Brain pericyte (primary cell): Measurements from ENCODE around the gene TTC34.
"Not testable (repeated sequence)": the region's sequence is repeated elsewhere in the genome, so short reads cannot be mapped to it uniquely, and the experiment has no call there.

ENCODE experiments used
- DNase-seq: peaks from one replicate; pipeline ENCODE4 v3.0.0-alpha.2; 2012; ENCODE audit warnings: low read depth, low spot score

The TTC34 gene

GRCh38 chr1:2778220-2778592 is 23.3 kb downstream of the TTC34 start:
- no peak for DNase-seq

- DNase-seq, result no peak
These were observed 23.9 kb downstream of the TTC34 start for GRCh38 chr1:2777424-2778219.

GRCh38 chr1:2775333-2775732 is 26.2 kb downstream of the TTC34 start:
- DNase-seq, result not testable (repeated sequence)

- not testable (repeated sequence) for DNase-seq
These were observed 33.4 kb downstream of the TTC34 start for GRCh38 chr1:2768052-2768451.

- not testable (repeated sequence) for DNase-seq
These were observed 42.1 kb downstream of the TTC34 start for GRCh38 chr1:2759433-2759832.

- not testable (repeated sequence) for DNase-seq
These were observed 44.0 kb downstream of the TTC34 start for GRCh38 chr1:2757519-2757918.

- DNase-seq, result not testable (repeated sequence)
These were observed 46.1 kb downstream of the TTC34 start for GRCh38 chr1:2755426-2755825.

GRCh38 chr1:2754597-2754996 is 46.9 kb downstream of the TTC34 start:
- not testable (repeated sequence) for DNase-seq

- DNase-seq, result not testable (repeated sequence)
These were observed 49.0 kb downstream of the TTC34 start for GRCh38 chr1:2752503-2752902.

- DNase-seq, result not testable (repeated sequence)
These were observed 49.6 kb downstream of the TTC34 start for GRCh38 chr1:2751866-2752265.

- DNase-seq, result not testable (repeated sequence)
These were observed 50.4 kb downstream of the TTC34 start for GRCh38 chr1:2750766-2751730.

- DNase-seq, result not testable (repeated sequence)
These were observed 51.3 kb downstream of the TTC34 start for GRCh38 chr1:2750041-2750680.

GRCh38 chr1:2748626-2749025 is 52.9 kb downstream of the TTC34 start:
- not testable (repeated sequence) for DNase-seq

GRCh38 chr1:2694796-2695195 is 106.7 kb downstream of the TTC34 start:
- not testable (repeated sequence) for DNase-seq

- DNase-seq, result not testable (repeated sequence)
These were observed 111.3 kb downstream of the TTC34 start for GRCh38 chr1:2690180-2690579.

GRCh38 chr1:2688336-2688665 is 113.2 kb downstream of the TTC34 start:
- not testable (repeated sequence) for DNase-seq

GRCh38 chr1:2687638-2688335 is 113.7 kb downstream of the TTC34 start:
- DNase-seq, result not testable (repeated sequence)

GRCh38 chr1:2687174-2687591 is 114.3 kb downstream of the TTC34 start:
- DNase-seq, result not testable (repeated sequence)

GRCh38 chr1:2686091-2686863 is 115.2 kb downstream of the TTC34 start:
- DNase-seq, result not testable (repeated sequence)

- not testable (repeated sequence) for DNase-seq
These were observed 115.8 kb downstream of the TTC34 start for GRCh38 chr1:2685671-2686070.
